ENCODE results near the gene AKAP11.

- no peak for TF ChIP-seq THAP7 (CRISPR knock-in tag; IDR thresholded peaks at IDR 0.05)
- no peak for TF ChIP-seq SMAD1 (CRISPR knock-in tag; IDR thresholded peaks at IDR 0.05; ENCODE audit: borderline replicate concordance, low read depth)
- no peak for TF ChIP-seq CTCF (CRISPR knock-in tag; IDR thresholded peaks at IDR 0.05)
- TF ChIP-seq MAX (IDR thresholded peaks at IDR 0.05): no peak
- TF ChIP-seq IKZF1 (IDR thresholded peaks at IDR 0.05): no peak
- TF ChIP-seq ATF4 (CRISPR knock-in tag; IDR thresholded peaks at IDR 0.05): no peak
- TF ChIP-seq REXO4 (CRISPR knock-in tag; IDR thresholded peaks at IDR 0.05; ENCODE audit: borderline replicate concordance): no peak
- TF ChIP-seq BRCA1 (CRISPR knock-in tag; IDR thresholded peaks at IDR 0.05): no peak
- TF ChIP-seq RAD21 (CRISPR knock-in tag; IDR thresholded peaks at IDR 0.05): no peak
- no peak for TF ChIP-seq ZNF749 (CRISPR knock-in tag; IDR thresholded peaks at IDR 0.05; ENCODE audit: borderline replicate concordance)
These were observed 62.4 kb downstream of the AKAP11 start for GRCh38 chr13:42334329-42334706.
